GM12873 (cell line): ENCODE results near the gene PLA2G7.

Experiments used
- TF ChIP-seq, protein P1 (sequence below): IDR thresholded peaks from 2 replicates; pipeline ENCODE4 v1.5.1; 2012; ENCODE audit warnings: low read depth, mild to moderate bottlenecking, moderate library complexity, low read length, control low read depth; ENCODE audit not compliant: insufficient read depth; ENCODE audit errors: missing control alignments

The PLA2G7 gene

DNA sequence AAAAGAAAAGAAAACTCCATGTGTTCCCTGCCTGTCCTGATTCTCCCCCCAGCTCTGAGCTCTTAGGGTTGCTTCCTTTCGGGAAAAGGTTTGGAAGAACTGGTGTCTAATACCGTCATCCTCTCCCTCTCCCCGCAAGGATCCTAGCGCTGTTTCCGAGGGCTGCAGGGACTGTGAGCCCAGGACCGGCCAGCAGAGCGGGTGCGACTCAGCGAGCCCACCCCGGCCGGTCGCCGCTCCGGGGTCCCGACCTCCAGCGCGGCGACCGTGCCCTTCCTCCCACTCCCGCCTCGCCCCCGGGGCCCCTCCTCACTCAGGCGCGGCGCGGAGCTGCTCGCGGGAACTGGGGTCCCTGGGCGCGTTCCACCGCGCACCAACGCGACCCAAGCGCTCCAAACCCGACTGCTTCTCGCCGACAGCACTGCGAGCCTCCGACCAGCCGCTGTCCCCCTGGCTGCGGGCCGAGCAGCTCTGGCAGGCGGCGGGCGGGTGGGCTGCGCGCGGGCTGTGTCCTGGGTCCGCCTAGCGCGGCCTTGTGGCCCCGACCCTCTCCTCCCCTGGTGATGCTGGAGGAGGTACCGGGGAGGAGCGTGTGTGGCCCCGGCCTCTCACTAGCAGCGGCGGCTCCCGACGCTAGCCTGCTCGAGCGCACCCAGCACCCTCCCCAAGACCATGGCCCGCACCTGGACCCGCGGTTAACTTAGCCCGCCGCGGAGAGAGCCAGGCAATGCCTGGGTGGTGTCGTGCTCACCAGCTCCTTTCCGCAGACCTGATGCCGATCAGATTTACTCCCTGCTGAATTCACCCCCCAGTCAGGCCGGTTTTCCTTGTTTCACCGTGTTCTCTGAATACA lies at the start of gene PLA2G7:
Gene PLA2G7 (minus strand): TSS at position 509 of the 853 bp plus-strand sequence. CDS start 12,484 bp downstream, outside the sequence.
- TF ChIP-seq, protein P1, sequence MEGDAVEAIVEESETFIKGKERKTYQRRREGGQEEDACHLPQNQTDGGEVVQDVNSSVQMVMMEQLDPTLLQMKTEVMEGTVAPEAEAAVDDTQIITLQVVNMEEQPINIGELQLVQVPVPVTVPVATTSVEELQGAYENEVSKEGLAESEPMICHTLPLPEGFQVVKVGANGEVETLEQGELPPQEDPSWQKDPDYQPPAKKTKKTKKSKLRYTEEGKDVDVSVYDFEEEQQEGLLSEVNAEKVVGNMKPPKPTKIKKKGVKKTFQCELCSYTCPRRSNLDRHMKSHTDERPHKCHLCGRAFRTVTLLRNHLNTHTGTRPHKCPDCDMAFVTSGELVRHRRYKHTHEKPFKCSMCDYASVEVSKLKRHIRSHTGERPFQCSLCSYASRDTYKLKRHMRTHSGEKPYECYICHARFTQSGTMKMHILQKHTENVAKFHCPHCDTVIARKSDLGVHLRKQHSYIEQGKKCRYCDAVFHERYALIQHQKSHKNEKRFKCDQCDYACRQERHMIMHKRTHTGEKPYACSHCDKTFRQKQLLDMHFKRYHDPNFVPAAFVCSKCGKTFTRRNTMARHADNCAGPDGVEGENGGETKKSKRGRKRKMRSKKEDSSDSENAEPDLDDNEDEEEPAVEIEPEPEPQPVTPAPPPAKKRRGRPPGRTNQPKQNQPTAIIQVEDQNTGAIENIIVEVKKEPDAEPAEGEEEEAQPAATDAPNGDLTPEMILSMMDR: no peak

DNA sequence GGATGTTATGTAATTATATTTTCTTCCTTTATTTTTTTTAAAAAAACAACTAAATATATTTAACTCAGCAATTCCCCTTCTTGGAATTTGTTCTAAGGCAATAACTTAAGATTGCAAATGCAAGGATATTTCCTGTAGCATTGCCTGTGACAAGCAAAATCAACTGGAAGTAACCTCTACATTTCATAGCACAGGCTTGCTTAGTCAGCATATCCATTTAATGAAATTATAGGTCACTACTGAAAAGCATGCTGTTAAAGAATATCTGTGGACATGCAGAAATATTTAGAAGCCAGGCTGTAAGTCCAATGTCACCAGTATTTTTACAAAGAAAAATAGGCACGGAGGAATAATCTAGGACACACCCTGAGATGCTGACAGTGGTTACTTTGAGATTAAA lies 49.4 kb upstream of the PLA2G7 start:
- TF ChIP-seq, protein P1: no peak

DNA sequence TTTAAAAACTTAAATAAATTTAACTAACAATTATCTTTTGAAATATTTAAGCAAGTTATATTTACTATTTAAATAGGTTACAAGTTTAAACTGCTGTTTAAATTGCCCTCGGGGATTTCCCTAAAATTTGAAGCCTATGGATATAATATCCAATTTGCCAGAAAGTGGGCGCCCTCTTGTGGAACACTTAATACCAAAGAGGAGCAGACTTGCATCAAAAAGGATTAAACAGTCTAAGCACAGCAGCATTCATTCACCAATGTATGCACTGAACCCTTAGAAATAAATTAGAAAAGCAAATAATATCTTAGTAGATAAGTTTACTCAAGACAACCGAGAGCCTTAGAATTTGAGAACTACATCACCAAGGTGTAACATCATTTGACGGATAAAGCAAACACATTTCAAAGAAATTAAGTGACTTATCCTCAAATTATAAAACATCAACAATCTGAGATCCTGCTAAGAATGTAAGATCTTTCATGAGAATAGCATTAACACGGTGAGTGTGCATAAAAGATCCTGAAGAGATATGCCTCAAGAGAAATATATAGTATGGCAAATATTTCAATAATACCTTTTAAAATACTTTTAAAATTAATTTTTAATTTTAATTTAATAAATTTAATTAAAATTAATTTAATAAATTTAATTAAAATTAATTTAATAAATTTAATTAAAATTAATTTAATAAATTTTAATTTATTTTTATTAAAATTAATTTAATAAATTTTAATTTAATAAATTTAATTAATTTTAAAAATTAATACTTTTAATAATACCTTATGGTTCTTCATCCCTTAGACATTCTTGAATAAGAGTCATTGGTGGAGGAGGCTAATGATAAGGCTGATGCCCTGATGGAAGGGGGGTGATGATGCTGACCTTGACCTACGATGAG lies 46.6 kb upstream of the PLA2G7 start:
- TF ChIP-seq, protein P1: peak; percentile 47

DNA sequence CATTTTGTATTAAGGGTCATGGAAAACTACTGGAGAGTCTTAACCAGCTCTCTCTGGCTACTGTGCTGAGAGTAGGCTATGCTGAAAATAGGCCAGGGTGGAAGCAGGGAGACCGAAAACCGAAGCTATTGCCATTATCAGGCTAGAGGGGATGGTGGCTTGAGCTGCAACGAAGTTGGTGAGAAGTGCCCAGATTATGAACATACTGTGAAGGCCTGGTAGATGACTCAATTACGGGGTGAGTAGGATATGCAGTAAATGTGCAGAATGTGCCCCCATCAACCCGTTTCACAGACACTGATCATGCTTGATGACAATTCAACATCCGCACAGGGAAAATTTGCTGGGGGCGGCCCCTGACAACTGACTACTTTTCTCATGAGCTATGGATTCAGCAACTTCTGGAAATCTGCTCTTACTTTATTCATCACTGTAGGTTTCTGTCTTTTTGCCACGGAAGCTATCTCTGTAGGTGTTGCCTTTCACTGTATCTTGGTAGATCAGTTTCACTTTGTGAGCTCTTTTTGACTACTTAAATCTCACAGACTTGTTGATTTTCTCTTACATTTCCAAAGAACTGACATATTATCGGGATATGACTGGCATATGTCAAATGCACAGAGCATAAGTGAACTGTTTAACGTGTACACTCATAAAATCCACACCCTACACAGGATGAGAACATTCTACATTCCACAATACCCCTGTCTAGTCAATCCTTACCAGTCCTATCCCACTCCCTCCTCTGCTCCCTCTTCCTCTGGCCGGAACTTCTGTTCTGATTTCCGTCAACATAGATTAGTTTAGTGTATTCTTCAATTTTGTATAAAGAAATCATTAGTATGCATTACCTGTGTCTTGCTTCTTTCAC lies 42.5 kb upstream of the PLA2G7 start:
- TF ChIP-seq, protein P1: no peak

DNA sequence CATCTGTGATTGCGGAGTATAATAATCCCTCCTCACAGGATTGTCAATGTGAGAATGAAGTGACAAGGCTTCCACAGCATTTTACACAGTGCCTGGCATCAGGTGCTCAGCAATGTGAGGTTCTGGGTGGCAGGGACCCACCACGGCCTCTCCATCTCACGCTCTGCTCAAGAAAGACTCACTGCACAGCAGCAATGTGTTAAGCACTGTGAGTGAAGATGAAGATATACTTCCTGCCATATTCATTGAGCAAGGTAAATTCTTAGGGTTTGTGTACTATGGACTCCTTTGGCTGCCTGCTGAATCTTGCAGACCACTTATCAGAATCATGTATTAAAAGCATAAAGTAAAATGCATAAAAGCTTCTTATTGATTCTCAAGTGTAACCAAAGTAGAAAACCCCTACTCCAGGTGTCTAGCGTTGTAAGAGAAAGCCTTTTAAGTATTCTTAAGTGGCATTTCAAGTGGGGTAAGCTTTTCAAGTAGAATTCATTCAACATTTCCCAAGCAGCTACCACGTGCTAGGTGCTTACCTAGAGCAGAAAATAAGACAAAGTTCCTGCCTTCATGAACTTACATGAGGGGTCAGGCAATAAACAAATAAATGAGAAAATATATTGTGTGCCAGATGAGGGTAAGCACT lies 41.0 kb upstream of the PLA2G7 start:
- TF ChIP-seq, protein P1: no peak

DNA sequence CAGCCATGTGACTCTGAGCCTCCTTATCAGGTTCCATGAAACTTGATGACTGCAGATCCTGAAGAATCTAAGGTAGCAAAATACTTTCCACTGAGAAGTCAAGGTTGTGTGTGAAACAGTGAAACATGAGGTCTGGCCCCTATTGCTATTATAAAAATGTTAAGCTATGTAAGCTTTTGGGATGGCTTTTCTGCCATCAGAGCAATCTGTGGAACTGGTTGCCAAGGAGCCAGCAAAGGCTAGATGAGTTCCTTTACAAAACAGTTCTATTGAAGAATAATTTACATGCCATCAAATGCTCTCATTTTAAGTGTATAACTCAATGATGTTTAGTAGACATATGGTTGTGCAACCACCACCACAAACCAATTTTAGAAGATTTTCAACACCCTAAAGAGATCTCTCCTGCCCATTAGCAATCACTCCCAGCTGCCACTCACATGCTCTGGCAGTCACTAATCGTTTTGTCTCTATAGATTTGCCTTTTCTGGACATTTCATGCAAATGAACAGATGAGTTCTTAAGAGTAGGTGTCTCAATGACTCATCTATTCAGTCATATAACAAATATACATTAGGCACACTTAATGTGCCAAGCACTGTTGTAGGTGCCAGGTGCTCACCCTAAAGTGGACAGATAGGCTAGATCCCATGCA lies 38.2 kb upstream of the PLA2G7 start:
- TF ChIP-seq, protein P1: no peak
